Loucy (cell line): ENCODE measurements around the gene CNP.
A peak's percentile ranks its signal among the peaks of the same experiment; 100 is the strongest.
"Not testable (repeated sequence)": the region's sequence is repeated elsewhere in the genome, so short reads cannot be mapped to it uniquely, and the experiment has no call there.

Source experiments
- H2AFZ ChIP-seq: fragments of 200-600 bp; sonication (generic); 2 replicates; pipeline ENCODE4 v1.6.0; 2016; ENCODE audit warnings: antibody characterized with exemption, mild to moderate bottlenecking, low read length, moderate library complexity
- H3F3A ChIP-seq: fragments of 200-600 bp; 2 replicates; pipeline ENCODE4 v1.6.0; 2016; ENCODE audit warnings: antibody characterized with exemption, low read depth, mild to moderate bottlenecking
- H3K27me3 ChIP-seq: fragments of 200-600 bp; sonication (generic); 2 replicates; pipeline ENCODE4 v1.6.1; 2014; ENCODE audit warnings: low read length, mild to moderate bottlenecking; ENCODE audit not compliant: insufficient read depth, poor library complexity, severe bottlenecking
- H3K36me3 ChIP-seq: fragments of 200-600 bp; sonication (generic); 2 replicates; pipeline ENCODE4 v1.6.1; 2016; ENCODE audit warnings: low read length; ENCODE audit not compliant: insufficient read depth
- H3K4me1 ChIP-seq: fragments of 200-600 bp; sonication (generic); 2 replicates; pipeline ENCODE4 v1.5.1; 2014; ENCODE audit warnings: low read length, mild to moderate bottlenecking; ENCODE audit not compliant: insufficient read depth, poor library complexity, severe bottlenecking
- H3K4me2 ChIP-seq: fragments of 200-600 bp; sonication (generic); 2 replicates; pipeline ENCODE4 v1.6.0; 2014; ENCODE audit warnings: antibody characterized with exemption, low read length, low read depth, mild to moderate bottlenecking; ENCODE audit not compliant: poor library complexity, severe bottlenecking
- H3K4me3 ChIP-seq: fragments of 200-600 bp; sonication (generic); 2 replicates; pipeline ENCODE4 v1.5.1; 2014; ENCODE audit warnings: low read length, mild to moderate bottlenecking, mixed read lengths; ENCODE audit not compliant: poor library complexity, severe bottlenecking
- H3K79me2 ChIP-seq: fragments of 200-600 bp; sonication (generic); 2 replicates; pipeline ENCODE4 v1.6.1; 2014; ENCODE audit warnings: low read length; ENCODE audit not compliant: insufficient read depth
- H3K9ac ChIP-seq: fragments of 200-600 bp; sonication (generic); 2 replicates; pipeline ENCODE4 v1.6.0; 2014; ENCODE audit warnings: mild to moderate bottlenecking, low read depth, low read length, moderate library complexity; ENCODE audit not compliant: poor library complexity, severe bottlenecking
- H3K9me2 ChIP-seq: fragments of 200-600 bp; sonication (generic); replicated peaks from 2 replicates; pipeline ENCODE4 v1.6.1; 2016; ENCODE audit warnings: low read depth, low read length, mixed read lengths
- H3K9me3 ChIP-seq: fragments of 200-600 bp; sonication (generic); 2 replicates; pipeline ENCODE4 v1.6.1; 2014; ENCODE audit warnings: mild to moderate bottlenecking, antibody characterized with exemption, low read length, low read depth; ENCODE audit not compliant: insufficient read depth
- H4K20me1 ChIP-seq: fragments of 200-600 bp; sonication (generic); 2 replicates; pipeline ENCODE4 v1.6.0; 2014; ENCODE audit warnings: antibody characterized with exemption, low read length, mild to moderate bottlenecking; ENCODE audit not compliant: insufficient read depth, poor library complexity, severe bottlenecking
- CTCF ChIP-seq: fragments of 200-600 bp; sonication (generic); conservative IDR thresholded peaks from 2 replicates; pipeline ENCODE4 v1.5.1; 2014; ENCODE audit warnings: mild to moderate bottlenecking, antibody characterized with exemption, low read length
- EZH2phosphoT487 ChIP-seq: fragments of 200-600 bp; IDR thresholded peaks from 2 replicates; pipeline ENCODE4 v1.6.1; 2018; ENCODE audit warnings: antibody characterized with exemption, mild to moderate bottlenecking, moderate library complexity, borderline replicate concordance

CNP gene

GRCh38 chr17:42018988-42019387 is 52.4 kb downstream of the CNP start:
- Histone ChIP-seq H3K4me2 (no peak overlapping the region), H2AFZ (no peak overlapping the region), H3F3A (no peaks in the 10 kb centered on the region), H3K36me3 (peaks cover 4% of the 10 kb centered on the region; the same call in 1 of the 2 replicates), H4K20me1 (peaks cover 9% of the 10 kb centered on the region), H3K79me2 (peaks cover 60% of the 10 kb centered on the region), H3K27me3 (no peaks in the 10 kb centered on the region), H3K9me3 (no peaks in the 10 kb centered on the region), H3K9ac (no peak overlapping the region), H3K4me1 (peaks cover 38% of the 10 kb centered on the region), H3K4me3 (no peak overlapping the region), H3K9me2 (no peaks in the 10 kb centered on the region)
- TF ChIP-seq EZH2phosphoT487: no peak
- no peak for TF ChIP-seq CTCF

GRCh38 chr17:42019509-42020404 is 53.2 kb downstream of the CNP start, which contains the start of gene NKIRAS2:
Gene NKIRAS2, plus strand, starts transcription at chr17:42020090. Its CDS starts 1,488 bp downstream, at chr17:42021578.
- H4K20me1 ChIP-seq: peaks cover 9% of the 10 kb centered on the region
- TF ChIP-seq EZH2phosphoT487 (no peak), CTCF (peak; percentile 83)
- no peaks in the 10 kb centered on the region for H3K27me3 ChIP-seq
- H3K4me1 ChIP-seq: peaks cover 42% of the 10 kb centered on the region
- peaks cover 6% of the 10 kb centered on the region; the same call in 1 of the 2 replicates for H3K36me3 ChIP-seq
- peak within 1 kb of the TSS; percentile 94 for H3K4me3 ChIP-seq
- H3F3A ChIP-seq: no peaks in the 10 kb centered on the region
- H3K9ac ChIP-seq: peak within 1 kb of the TSS; percentile 96
- H3K79me2 ChIP-seq: peaks cover 52% of the 10 kb centered on the region
- no peaks in the 10 kb centered on the region for H3K9me2 ChIP-seq
- H3K9me3 ChIP-seq: no peaks in the 10 kb centered on the region
- peak within 1 kb of the TSS; percentile 84 for H2AFZ ChIP-seq
- H3K4me2 ChIP-seq: peak within 1 kb of the TSS; percentile 74

- Histone ChIP-seq H3K79me2 (peaks cover 42% of the 10 kb centered on the region), H3K9ac (peak overlapping the region; percentile 96), H3K4me1 (peaks cover 36% of the 10 kb centered on the region), H3K4me2 (peak overlapping the region; percentile 74), H3K4me3 (peak overlapping the region; percentile 94)
- not testable (repeated sequence) for H3K36me3 ChIP-seq, H2AFZ ChIP-seq, H4K20me1 ChIP-seq, H3K9me3 ChIP-seq, H3K27me3 ChIP-seq, H3F3A ChIP-seq, H3K9me2 ChIP-seq
These were observed 54.2 kb downstream of the CNP start for GRCh38 chr17:42020845-42021244.
